Stimulated activated CD8-positive, alpha-beta memory T cell treated with anti-CD3 and anti-CD28 coated beads, Interleukin-4, amount 100 ng/mL, for 4 hours (primary cell): ENCODE data around the gene MEG3.

Experiments used
- DNase-seq, 2 donors: peaks; one replicate each; pipeline ENCODE4 v3.0.0-alpha.2; 2020; ENCODE audit warnings: low read depth in 2 of 2, low spot score in 1 of 2

The MEG3 gene

GRCh38 chr14:100864206-100864605 is 38.3 kb downstream of the MEG3 start:
- no peak for DNase-seq

GRCh38 chr14:100864960-100865681 is 39.2 kb downstream of the MEG3 start:
- no peak for DNase-seq

GRCh38 chr14:100865682-100866591 is 40.0 kb downstream of the MEG3 start:
- no peak for DNase-seq

- no peak for DNase-seq
These were observed 41.0 kb downstream of the MEG3 start for GRCh38 chr14:100866666-100867630.

- no peak for DNase-seq
These were observed 41.9 kb downstream of the MEG3 start for GRCh38 chr14:100867631-100868315.

GRCh38 chr14:100868621-100869370 is 42.9 kb downstream of the MEG3 start:
- DNase-seq: no peak

GRCh38 chr14:100871234-100872186 is 45.6 kb downstream of the MEG3 start:
- no peak for DNase-seq

- DNase-seq: no peak
These were observed 46.6 kb downstream of the MEG3 start for GRCh38 chr14:100872259-100873095.

GRCh38 chr14:100873096-100873482 is 47.2 kb downstream of the MEG3 start:
- DNase-seq: no peak

GRCh38 chr14:100874051-100874410 is 48.1 kb downstream of the MEG3 start:
- DNase-seq: no peak

GRCh38 chr14:100874411-100875091 is 48.6 kb downstream of the MEG3 start:
- no peak for DNase-seq

GRCh38 chr14:100875126-100875525 is 49.2 kb downstream of the MEG3 start:
- no peak for DNase-seq

GRCh38 chr14:100875861-100876590 is 50.1 kb downstream of the MEG3 start:
- DNase-seq: no peak

- no peak for DNase-seq
These were observed 52.6 kb downstream of the MEG3 start for GRCh38 chr14:100878271-100879146.

- DNase-seq: no peak
These were observed 53.3 kb downstream of the MEG3 start for GRCh38 chr14:100879194-100879593.

- DNase-seq: no peak
These were observed 53.9 kb downstream of the MEG3 start for GRCh38 chr14:100879782-100880181.
